ENCODE data around the gene VTI1A. TPM values are rescaled to one million over a fixed set of nuclear protein-coding genes. Genes with fewer than 3 reads are reported as not detected.

Gene VTI1A
- total and polyA plus RNA-seq, 2 of the 4 experiments (the other 2 are of a cell fraction) = 9.7 to 24.9 TPM

DNA sequence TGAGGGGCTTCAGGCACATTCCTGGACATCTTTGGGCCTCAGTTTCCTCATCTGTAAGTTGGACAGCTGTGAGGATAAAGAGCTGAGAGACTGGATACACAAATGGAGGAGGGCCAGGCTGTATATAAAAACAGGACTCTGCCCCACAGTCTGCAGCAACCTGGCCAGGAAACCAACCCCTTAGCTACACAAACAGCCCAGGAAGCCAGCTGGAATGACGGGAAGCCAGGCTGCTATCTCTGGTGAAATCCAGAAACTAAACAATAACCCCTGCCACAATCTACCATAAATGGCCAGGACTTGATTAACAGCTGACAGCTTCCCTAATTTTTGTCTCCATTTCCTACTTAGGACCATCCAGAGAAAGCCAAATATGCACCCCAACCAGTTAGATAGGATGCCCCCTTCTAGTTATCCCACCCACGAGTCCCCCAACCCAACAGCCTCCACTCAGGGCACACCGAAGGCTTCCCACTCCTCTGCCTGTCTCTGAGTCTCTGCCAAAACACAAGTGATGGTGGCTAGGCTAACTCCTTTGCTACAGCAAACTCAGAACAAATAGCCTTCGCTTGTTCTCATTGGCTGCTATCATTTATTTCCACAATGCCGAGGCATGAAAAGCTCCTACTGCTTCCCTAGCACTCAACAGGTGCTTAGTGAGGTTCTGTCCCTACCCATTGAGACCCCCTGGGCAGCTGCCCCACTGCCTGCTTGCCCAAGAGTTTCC is 393.1 kb downstream of the VTI1A start:
- no peak overlapping the region for H2BK20ac ChIP-seq (ENCODE audit: low read depth, low read length)

More for the DNA sequence above, 393.1 kb downstream of the VTI1A start:
- TF ChIP-seq BHLHE40 (IDR thresholded peaks at IDR 0.05; ENCODE audit: low read depth, low read length) = no peak
- TF ChIP-seq POLR2A (IDR thresholded peaks at IDR 0.05; ENCODE audit: low read depth, low read length) = no peak
- TF ChIP-seq, protein P1, sequence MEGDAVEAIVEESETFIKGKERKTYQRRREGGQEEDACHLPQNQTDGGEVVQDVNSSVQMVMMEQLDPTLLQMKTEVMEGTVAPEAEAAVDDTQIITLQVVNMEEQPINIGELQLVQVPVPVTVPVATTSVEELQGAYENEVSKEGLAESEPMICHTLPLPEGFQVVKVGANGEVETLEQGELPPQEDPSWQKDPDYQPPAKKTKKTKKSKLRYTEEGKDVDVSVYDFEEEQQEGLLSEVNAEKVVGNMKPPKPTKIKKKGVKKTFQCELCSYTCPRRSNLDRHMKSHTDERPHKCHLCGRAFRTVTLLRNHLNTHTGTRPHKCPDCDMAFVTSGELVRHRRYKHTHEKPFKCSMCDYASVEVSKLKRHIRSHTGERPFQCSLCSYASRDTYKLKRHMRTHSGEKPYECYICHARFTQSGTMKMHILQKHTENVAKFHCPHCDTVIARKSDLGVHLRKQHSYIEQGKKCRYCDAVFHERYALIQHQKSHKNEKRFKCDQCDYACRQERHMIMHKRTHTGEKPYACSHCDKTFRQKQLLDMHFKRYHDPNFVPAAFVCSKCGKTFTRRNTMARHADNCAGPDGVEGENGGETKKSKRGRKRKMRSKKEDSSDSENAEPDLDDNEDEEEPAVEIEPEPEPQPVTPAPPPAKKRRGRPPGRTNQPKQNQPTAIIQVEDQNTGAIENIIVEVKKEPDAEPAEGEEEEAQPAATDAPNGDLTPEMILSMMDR (conservative IDR thresholded peaks at IDR 0.05; ENCODE audit: low read depth, low read length) = no peak
- no peak for TF ChIP-seq MXI1 (IDR thresholded peaks at IDR 0.05; ENCODE audit: borderline replicate concordance, low read depth, low read length)
- no peak for TF ChIP-seq RCOR1 (IDR thresholded peaks at IDR 0.05; ENCODE audit: insufficient replicate concordance, low read length)
- no peak for TF ChIP-seq SMC3 (IDR thresholded peaks at IDR 0.05; ENCODE audit: low read depth, low read length)
- TF ChIP-seq NFE2L2 (IDR thresholded peaks at IDR 0.05; ENCODE audit: low read depth, low read length) = no peak
- TF ChIP-seq, protein P2, sequence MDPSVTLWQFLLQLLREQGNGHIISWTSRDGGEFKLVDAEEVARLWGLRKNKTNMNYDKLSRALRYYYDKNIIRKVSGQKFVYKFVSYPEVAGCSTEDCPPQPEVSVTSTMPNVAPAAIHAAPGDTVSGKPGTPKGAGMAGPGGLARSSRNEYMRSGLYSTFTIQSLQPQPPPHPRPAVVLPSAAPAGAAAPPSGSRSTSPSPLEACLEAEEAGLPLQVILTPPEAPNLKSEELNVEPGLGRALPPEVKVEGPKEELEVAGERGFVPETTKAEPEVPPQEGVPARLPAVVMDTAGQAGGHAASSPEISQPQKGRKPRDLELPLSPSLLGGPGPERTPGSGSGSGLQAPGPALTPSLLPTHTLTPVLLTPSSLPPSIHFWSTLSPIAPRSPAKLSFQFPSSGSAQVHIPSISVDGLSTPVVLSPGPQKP (IDR thresholded peaks at IDR 0.05; ENCODE audit: borderline replicate concordance, low read depth, low read length) = no peak
- TF ChIP-seq RAD21 (IDR thresholded peaks at IDR 0.05; ENCODE audit: low read length) = no peak
- TF ChIP-seq CHD1 (IDR thresholded peaks at IDR 0.05; ENCODE audit: low read depth, low read length) = no peak
- TF ChIP-seq MAFK (IDR thresholded peaks at IDR 0.05; ENCODE audit: low read depth, low read length) = no peak
- no peak for TF ChIP-seq CEBPB (IDR thresholded peaks at IDR 0.05; ENCODE audit: low read depth, low read length)
- Histone ChIP-seq H4K5ac (ENCODE audit: low read depth, low read length) (no peak overlapping the region), H3K27ac (ENCODE audit: insufficient read depth, low read length) (no peak overlapping the region), H2BK5ac (ENCODE audit: low read depth, low read length, poor library complexity, severe bottlenecking) (no peak overlapping the region), H2BK120ac (ENCODE audit: low read depth, low read length) (no peak overlapping the region), H3K79me1 (ENCODE audit: low read depth in 1 of 2, low read length in 2 of 2) (no peaks in the 10 kb centered on the region), H4K8ac (ENCODE audit: low read depth in 2 of 2, low read length in 2 of 2) (no peak overlapping the region), H3K4ac (ENCODE audit: low read depth, low read length) (no peak overlapping the region), H3K27me3 (ENCODE audit: control insufficient read depth, insufficient read depth, low read length) (no peaks in the 10 kb centered on the region; the same call in 1 of the 2 replicates), H3K9me3 (ENCODE audit: control insufficient read depth, insufficient read depth, low read length) (peaks cover under 1% of the 10 kb centered on the region; the same call in 1 of the 2 replicates), H3K36me3 (ENCODE audit: control insufficient read depth, insufficient read depth, low read length) (no peaks in the 10 kb centered on the region), H3K9ac (ENCODE audit: low read depth, low read length) (no peak overlapping the region), H3K9me1 (ENCODE audit: insufficient read depth, low read length) (no peaks in the 10 kb centered on the region), H3K4me3 (ENCODE audit: insufficient read depth, low read depth, low read length) (no peak overlapping the region), H3K4me2 (ENCODE audit: low read depth, low read length) (no peak overlapping the region), H4K20me1 (ENCODE audit: insufficient read depth, low read length) (no peaks in the 10 kb centered on the region), H2AK9ac (replicated peaks; ENCODE audit: low read depth, low read length, poor library complexity) (no peak overlapping the region), H4K91ac (ENCODE audit: insufficient read depth, low read depth, low read length) (no peak overlapping the region), H2AFZ (replicated peaks; ENCODE audit: low read length, poor library complexity) (no peak overlapping the region), H2AK5ac (ENCODE audit: low read depth, low read length) (no peak overlapping the region), H2BK15ac (ENCODE audit: low read depth, low read length) (no peak overlapping the region), H3K18ac (ENCODE audit: low read depth, low read length) (no peak overlapping the region), H3K56ac (ENCODE audit: extremely low read depth, insufficient read depth, low read length) (no peak overlapping the region), H3K23ac (ENCODE audit: low read depth, low read length) (no peak overlapping the region), H3K14ac (replicated peaks; ENCODE audit: low read depth, low read length) (no peak overlapping the region), H3K4me1 (ENCODE audit: control insufficient read depth, insufficient read depth, low read length) (no peaks in the 10 kb centered on the region; the same call in 1 of the 2 replicates)
- CTCF ChIA-PET = interaction anchor here (0.9 kb wide), 1 partner anchor 75 kb away, joined by 3 read pairs; no protein-coding TSS in a partner anchor
- intact Hi-C loops (cut with micrococcal nuclease) (no loop called here), dilution Hi-C loops (cut with HindIII; ENCODE audit: low sequenced_read_pairs, unreplicated experiment) (no loop called here), in situ Hi-C loops (cut with MboI; ENCODE audit: low sequenced_read_pairs) (no loop called here)
- POLR2A ChIA-PET (ENCODE audit: unreplicated experiment) = no interaction called here
- no peak for ATAC-seq (ENCODE audit: low read depth)
- 97% methylated on average over 3 of the region's 5 CpGs; no CpG with 5 or more reads in 1 of the 2 experiments for WGBS, 2 experiments (ENCODE audit: extremely low coverage in 2 of 2, insufficient read length in 1 of 2)
- no peak for DNase-seq
- BruUV-seq (replicated peaks) = no TSS peak

All from IMR-90 (cell line).